Colon (tissue), 2 donors: ENCODE data around the gene SLC2A6.
"Not testable (repeated sequence)": the region's sequence is repeated elsewhere in the genome, so short reads cannot be mapped to it uniquely, and the experiment has no call there.

Source experiments
- FAIRE-seq: peaks from 2 replicates; lab custom pipeline; 2012; peaks lifted over from hg19 to GRCh38; lab: Jason Lieb, UNC
- donor health status: control.
- donor health status: control.

SLC2A6 gene

DNA sequence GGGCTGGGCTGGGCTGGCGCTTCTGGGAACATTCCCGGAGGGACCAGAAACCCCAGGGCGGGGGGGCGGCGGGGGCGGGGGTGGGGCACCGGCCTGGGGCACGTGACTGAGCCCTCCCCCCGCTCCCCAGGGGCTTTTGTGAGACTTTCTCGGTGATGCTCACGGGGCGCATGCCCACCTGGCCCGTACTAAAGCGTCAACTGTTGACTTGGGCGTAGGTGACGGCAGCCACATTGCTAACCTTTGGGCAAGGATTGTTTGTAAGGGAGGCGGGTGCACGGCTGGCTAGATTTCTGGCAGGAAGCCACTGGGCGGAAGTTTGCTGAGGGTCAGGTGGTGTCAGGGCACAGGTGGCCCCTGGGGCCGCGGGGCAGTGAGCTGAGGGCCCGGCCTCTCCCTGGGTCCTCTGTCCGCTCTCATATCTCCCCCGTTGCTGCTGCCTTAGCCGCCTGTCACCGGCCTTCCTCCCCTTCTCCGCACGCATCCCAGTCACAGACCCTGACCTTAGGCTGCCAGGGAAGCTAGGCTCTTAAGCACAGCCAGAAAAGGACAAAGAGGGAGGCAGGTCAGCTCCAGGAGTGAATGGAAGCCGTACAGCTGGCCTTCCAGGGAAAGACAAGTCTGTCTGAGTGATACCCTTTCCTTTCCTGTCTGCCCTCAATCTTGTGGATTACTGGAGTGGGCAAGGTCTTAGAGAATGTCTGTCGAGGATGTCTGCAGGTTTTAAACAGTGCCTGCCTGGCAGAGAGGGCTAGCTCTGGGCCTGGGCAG lies 18.3 kb downstream of the SLC2A6 start:
- FAIRE-seq: no peak

DNA sequence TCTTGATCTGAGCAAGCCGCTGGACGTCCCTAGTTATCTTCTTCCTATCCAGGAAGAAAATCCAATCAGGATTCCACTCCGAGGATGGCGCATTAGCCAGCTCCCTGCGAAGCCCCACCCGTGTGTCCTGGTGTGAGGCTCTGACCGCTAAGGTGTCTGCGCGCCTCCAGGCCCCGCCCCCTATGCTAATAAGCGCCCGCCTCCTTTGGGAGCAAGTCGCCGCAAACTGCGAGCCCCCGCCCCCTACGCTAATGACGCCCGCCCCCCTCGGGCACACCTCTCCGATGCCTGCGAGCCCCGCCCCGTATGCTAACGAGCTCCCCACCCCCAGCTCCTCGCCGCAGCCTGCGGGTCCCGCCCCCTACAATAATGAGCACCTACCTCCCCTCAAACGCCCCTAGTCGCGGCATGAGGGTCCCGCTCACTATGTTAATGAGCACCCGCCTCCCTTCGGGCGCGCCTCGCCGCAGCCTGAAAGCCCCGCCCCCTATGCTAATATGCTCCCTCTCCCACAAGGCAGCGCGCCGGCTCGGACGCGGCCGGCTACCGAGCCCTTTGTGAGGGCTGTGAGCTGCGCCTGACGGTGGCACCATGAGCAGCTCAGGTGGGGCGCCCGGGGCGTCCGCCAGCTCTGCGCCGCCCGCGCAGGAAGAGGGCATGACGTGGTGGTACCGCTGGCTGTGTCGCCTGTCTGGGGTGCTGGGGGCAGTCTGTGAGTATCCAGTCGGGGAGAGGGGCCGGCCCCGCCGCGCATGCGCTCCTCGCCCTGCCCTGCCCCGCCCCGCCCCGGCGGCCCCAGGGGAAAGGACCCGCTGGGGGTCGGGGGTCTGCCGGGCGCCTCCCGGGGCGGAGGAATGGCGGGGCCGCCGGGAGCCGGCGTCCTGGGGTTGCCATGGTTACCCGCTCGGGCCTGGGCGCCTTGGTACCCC lies 19.2 kb downstream of the SLC2A6 start, which contains the start of gene CACFD1:
CACFD1 (plus strand) TSS at position 503 of the 929 bp plus-strand sequence; CDS start at position 592, 89 bp downstream.
- FAIRE-seq: no peak

DNA sequence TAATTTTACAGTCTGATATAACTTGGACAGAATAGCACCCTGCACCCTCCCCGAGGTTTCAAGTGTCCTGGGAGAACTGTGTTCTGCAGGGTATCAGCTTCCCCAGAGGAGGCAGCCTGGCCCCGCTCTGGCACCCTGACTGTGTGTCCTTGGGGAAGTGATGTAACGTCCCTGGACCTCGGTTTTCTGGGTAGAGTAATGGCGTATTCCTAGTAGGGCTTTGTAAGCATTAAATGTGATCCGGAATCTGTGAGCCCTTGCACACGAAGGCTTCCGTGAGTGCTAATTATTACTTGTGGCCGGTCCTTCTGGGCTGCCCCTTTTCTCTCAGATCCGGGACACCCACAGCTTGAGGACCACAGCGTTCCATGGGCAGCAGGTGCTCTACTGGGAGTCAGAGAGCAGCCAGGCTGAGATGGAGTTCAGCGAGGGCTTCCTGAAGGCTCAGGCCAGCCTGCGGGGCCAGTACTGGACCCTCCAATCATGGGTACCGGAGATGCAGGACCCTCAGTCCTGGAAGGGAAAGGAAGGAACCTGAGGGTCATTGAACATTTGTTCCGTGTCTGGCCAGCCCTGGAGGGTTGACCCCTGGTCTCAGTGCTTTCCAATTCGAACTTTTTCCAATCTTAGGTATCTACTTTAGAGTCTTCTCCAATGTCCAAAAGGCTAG lies 20.1 kb downstream of the SLC2A6 start:
- FAIRE-seq: no peak

DNA sequence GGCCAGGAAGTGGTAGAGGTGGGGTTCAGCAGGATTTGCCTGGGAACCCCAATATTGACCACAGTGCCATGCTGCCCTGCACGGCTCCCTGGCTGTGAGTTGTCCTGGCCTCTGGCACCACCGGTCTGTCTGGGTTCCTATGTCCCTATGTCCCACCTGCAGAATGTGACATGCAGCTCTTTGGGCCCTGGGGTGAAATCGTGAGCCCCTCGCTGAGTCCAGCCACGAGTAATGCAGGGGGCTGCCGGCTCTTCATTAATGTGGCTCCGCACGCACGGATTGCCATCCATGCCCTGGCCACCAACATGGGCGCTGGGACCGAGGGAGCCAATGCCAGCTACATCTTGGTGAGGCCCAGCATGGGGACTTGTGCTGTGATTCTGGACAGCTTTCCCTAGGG lies 21.2 kb downstream of the SLC2A6 start:
- no peak for FAIRE-seq

DNA sequence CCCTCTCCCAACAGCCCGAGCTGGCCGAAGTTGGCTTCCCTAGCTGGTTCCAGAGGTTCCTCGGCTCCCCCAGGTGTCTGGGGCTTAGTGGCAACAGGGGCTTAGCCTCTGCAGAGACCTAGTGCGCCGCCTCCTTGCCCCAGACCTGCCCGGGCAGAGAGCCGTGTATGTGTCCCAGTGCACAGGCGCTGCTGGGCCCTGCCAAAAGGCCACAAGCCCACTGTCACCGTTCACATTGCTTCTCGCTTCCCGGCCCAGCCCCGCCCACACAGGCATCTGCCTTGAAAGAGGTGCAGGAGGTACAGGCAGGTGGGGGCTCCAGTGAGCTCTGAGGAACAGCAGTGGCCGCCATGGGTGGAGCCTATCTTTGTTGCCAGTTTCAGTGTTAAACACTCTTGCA lies 21.7 kb downstream of the SLC2A6 start:
- no peak for FAIRE-seq

DNA sequence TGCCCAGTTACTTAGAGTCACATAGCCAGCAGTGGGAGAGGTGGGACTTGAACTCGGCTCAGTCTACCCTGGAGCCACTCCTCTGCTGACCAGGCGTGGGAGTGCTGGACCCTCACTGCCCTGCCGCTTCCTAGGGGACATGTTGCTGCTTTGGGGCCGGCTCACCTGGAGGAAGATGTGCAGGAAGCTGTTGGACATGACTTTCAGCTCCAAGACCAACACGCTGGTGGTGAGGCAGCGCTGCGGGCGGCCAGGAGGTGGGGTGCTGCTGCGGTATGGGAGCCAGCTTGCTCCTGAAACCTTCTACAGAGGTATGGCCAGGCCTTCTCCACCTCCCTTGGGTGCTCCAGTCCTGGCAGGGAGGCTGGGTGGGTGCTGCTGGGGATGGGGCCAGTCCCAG lies 22.5 kb downstream of the SLC2A6 start:
- FAIRE-seq: no peak

DNA sequence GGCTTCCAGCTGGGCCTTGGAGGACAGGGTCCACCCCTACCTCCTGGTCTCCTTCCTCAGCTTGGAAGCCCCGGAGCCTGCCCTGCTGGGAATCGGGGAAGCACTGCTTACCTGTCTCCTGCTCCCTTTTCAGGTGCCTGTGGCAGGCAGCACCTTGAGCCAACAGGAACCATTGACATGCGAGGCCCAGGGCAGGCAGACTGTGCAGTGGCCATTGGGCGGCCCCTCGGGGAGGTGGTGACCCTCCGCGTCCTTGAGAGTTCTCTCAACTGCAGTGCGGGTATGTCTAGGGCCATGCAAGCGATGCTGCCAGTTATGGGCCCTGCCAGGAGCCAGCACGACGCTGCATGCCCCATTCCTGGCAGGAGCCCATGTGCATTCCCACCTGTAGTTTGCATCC lies 23.0 kb downstream of the SLC2A6 start:
- FAIRE-seq: no peak

DNA sequence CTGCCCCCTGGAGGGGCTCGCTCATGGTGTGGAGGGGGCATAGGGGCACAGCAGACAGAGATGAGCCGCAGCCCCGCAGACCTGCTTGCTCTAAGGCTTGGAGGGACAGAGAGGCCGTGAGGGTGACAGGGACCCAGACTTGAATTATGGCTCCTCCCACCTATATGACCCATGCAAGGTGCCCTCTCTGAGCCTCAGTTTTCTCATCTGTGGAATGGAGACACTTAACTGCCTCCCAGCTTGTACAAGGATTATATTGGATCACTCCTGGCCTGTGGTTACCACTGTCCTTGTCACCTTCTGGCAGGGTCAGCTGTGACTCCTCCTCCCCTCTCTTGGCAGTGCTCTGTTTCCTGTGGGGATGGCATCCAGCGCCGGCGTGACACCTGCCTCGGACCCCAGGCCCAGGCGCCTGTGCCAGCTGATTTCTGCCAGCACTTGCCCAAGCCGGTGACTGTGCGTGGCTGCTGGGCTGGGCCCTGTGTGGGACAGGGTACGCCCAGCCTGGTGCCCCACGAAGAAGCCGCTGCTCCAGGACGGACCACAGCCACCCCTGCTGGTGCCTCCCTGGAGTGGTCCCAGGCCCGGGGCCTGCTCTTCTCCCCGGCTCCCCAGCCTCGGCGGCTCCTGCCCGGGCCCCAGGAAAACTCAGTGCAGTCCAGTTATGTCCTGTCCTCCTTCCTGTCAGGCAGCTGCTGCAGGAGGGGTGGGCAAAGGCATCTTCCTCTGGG lies 23.8 kb downstream of the SLC2A6 start:
- no peak for FAIRE-seq

DNA sequence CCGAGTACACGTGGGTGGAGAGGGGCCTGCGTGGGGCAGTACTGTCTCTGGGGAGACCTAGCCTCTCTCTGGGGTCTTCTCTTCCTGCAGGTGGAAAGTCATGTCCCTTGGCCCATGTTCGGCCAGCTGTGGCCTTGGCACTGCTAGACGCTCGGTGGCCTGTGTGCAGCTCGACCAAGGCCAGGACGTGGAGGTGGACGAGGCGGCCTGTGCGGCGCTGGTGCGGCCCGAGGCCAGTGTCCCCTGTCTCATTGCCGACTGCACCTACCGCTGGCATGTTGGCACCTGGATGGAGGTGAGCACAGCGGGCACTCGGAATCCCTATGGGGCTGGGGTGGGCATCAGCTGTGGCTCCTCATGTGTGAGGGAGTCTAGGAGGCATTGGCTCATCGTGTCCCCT lies 24.6 kb downstream of the SLC2A6 start:
- FAIRE-seq: no peak

DNA sequence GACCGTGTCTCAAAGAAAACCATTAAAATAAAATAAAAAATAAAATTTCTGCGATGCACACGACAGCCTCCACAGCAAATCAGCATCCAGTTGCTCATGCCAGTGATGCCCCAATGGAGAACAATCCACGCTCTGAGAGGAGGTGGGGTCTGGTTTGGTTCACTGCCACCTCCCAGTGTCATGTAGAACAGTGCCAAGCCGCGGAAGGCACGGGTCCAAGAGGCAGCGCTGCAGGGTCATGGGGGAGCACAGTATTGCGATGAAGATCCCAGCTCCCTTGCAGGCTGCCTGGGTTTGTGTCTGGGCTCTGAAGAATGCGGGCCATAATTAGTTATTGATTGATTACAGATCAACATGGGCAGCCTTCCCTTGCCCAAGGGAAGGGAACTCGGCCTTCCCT lies 25.2 kb downstream of the SLC2A6 start:
- FAIRE-seq: no peak

DNA sequence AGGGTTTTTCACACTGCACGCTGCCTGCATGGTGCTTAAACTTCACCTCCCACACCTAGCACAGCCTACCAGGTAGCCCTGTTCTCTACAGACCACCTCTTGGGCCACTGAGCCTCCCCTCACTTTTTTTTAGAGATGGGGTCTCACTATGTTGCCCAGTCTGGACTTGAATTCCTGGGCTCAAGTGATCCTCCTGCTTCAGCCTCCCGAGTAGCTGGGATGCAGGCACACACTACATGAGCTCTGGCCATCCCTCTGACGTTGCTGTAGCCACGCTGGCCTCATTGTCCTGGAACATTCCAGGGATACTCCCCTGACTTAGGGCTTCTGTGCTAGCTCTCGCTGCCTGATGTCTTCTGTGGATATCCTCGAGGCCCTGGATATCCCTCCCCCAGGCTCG lies 26.3 kb downstream of the SLC2A6 start:
- FAIRE-seq: no peak

DNA sequence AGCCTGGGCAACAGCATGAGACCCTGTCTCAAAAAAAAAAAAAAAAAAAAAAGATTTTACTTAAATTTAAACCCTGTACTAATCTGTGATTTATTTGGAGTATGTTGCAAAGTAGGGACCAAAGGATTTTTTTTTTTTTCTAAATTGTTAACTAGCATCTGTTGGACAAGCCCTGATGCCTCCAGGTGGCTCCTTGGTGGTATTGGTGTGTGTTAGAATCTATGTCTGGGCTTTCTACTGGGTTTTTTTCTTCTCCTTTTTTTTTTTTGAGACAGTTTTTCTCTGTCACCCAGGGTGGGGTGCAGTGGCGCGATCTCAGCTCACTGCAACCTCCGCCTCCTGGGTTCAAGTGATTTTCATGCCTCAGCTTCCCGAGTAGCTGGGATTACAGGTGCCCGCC lies 27.0 kb downstream of the SLC2A6 start:
- not testable (repeated sequence) for FAIRE-seq

DNA sequence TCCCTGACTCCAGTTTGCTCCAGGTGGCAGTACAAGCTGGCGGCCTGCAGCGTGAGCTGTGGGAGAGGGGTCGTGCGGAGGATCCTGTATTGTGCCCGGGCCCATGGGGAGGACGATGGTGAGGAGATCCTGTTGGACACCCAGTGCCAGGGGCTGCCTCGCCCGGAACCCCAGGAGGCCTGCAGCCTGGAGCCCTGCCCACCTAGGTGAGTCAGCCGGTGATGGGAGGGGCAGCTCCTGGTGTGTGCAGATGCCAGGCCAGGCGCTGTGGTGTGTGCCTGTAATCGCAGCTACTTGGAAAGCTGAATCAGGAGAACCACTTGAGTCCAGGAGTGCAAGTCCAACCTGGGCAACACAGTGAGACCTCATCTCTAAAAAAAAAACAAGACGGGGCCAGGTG lies 29.1 kb downstream of the SLC2A6 start:
- FAIRE-seq: no peak

DNA sequence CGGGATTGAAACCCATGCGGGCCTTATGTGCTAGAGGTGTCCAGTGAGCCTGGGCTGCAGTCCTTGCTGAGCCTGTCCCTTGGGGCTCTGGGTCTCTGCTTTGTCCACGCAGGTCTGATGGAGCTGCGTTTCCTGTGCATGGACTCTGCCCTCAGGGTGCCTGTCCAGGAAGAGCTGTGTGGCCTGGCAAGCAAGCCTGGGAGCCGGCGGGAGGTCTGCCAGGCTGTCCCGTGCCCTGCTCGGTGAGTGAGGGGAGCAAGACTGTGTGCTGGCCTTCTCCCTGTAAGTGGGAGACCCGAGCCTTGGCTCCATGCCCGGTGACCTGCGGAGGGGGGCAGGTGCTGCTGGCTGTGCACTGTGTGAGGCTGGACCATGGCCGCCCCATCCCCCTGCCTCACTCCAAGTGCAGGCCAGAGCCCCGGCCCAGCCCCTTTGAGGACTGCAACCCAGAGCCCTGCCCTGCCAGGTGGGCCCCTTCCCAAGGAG lies 30.4 kb downstream of the SLC2A6 start:
- FAIRE-seq: no peak

DNA sequence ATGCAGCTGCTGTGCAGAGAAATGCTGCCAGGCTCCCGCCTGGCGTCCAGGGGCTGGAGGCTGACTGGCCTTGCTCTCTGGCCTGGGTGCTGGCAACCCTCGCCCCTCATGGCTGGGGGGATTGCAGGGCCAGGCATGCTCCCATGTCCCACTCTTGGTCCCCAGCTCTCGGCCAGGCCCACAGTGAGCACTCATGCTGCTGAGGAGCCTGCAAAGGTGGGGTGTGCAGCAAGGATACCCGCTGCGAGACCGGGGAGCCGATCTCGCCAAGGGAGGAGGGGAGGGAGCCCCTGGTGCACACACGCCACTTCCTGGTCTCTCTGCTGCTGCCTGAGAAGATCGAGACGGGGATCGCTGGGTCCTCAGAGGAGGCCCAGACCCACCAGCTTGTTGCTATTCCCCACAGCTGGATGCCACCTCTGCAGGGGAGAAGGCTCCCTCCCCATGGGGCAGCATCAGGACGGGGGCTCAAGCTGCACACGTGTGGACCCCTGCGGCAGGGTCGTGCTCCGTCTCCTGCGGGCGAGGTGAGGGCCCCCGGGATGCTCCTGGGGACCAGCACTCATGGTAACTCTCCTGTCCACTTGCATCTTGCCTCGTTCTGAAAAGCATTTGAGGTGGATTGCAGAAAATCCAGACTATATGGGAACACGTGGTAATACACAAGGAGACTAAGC lies 33.5 kb downstream of the SLC2A6 start:
- no peak for FAIRE-seq

DNA sequence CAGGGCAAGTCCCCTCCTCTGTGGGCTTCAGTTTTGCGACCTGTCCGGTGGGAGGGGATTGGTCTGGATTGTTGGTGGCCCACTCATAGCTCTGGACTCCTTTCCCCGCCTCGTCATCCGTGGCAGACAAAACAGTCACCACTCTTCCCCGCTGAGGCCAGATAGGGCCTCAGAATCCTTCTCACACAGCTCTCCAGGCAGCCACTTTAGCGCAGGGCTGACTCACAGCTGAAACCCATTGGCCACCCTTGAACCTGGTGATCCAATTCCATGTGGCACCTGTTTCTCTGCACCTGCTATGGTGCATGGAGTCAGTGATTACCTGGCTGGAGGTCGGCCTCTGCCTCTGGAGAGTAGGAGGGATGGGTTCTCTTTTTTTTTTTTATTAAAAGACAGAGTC lies 34.9 kb downstream of the SLC2A6 start:
- no peak for FAIRE-seq

DNA sequence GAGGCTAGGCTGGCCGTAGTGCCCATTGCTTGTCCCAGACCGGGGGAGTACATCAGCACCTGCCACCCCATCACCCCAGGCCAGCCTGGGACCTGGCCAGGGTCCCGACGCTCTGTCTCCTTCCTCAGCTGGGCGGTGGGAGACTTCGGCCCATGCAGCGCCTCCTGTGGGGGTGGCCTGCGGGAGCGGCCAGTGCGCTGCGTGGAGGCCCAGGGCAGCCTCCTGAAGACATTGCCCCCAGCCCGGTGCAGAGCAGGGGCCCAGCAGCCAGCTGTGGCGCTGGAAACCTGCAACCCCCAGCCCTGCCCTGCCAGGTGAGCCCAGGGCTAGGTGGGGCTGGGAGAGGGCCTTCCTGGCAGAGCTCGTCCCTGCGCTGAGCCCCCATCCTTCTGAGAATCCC lies 35.7 kb downstream of the SLC2A6 start:
- FAIRE-seq: no peak

DNA sequence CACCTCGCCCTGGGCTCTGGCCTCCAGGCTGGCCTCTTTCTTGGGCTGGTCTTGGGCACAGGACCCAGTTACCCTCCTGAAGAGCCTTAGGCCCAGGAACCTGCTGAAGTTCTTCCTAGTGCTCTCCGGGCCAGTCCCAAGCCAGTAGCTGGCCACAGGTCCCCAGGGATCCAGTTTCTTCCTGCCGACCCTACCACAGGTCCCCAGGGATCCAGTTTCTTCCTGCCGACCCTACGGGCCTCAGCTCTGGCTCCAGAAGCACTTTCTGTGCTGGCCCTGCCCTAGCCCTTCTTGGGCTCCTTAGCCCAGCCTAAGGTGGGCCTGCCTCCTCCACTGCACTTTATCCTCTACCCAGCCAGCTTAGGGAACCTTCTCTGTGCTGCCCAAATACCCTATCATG lies 37.3 kb downstream of the SLC2A6 start:
- no peak for FAIRE-seq

DNA sequence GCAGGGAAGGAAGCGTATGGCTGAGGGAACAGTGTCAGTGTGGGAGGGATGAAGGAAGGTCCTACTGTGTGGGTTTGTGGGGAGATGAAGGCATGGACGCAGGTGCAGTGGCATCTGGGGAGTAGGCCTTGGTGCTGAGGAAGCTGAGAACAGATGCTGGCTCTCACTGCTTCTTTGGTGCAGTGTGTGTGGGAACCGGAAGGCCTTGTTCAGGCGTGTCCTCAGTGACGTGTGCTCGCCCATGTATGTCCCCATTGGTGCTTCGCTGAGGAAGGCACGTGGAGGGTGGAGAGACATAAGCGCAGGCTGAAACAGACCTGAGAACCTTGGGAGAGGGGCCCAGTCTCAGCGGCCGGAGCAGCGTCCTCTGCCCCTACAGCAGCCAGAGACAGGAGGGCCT lies 38.0 kb downstream of the SLC2A6 start:
- no peak for FAIRE-seq

DNA sequence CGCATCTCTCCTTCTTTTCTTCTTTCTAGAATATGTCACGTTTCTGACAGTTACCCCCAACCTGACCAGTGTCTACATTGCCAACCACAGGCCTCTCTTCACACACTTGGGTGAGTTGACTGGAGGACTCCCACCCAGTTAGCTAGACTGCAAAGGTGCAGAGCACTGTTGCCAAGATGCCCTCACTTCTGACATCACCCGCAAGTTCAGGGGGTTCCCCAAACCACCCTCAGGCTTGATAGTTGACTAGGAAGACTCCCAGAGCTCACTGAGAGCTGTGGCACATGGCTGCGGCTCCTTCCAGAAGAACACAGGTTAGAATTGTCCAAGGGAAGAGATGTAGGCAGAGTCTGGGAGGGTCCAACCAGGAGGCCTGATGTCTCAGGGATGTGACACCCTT lies 39.6 kb downstream of the SLC2A6 start:
- no peak for FAIRE-seq
